Limb (tissue), 2 donors: ENCODE measurements around the gene RHOC.

Source experiments
- DNase-seq, 2 donors: peaks; one replicate each; pipeline ENCODE4 v3.0.0-alpha.2; 2016; ENCODE audit errors: extremely low spot score in 2 of 2

RHOC gene

DNA sequence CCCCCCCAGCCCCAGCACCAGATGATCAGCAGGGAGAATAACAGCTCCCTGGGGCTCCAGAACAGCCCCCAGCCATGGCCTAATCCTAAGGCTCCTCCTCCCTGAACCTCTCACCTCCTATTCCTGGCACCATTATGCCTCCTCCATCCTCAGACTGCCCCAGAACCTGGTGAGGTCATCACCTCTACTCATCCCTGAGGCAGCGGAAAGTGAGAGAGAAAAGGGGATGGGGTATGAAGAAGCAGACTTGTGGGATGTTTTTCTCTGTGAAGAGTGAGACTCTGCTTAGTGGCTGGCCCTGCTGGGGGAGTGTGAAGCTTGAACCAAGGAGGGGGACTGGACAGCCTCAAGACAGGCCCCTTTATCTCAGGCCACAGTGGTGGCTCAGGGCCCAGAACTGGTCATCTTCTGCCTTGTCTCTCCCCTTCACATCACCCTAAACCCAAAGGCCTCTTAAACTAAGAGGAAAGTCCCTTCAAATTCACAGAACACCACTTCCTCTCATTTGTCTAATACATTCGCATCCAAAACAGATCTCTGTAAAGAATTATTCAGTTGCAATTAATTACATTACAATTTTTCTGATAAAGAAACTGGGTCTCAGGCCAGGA, 10.4 kb upstream of the RHOC start:
- no peak for DNase-seq

DNA sequence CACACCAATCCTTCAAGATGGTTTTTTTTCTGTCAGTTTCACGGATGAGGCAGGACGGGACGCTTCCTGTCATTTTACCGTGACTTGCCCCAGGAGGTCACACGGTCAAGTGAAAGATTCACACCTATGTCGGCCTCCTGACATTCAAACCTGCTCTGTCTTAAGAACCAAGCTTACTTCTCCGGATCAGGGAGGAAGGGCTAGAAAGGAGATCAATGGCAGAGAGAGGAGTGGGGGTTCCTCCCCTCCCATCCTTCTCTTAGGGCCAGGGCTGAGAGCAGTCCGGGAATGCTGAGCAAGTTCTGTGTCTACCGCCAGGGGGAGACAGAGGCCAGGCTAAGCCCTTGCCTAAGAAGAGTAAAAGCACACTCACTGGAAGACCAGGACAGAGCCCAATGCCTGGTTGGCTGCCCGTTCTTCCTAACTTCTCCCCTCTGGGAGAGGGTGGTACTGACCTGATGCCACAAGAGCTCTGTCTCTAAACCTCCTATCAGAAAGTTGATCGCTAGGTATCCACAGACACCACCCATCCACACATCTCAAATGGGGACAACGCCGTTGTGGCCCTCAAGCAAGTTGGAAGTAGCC, 9.3 kb upstream of the RHOC start:
- DNase-seq, result peak; percentile 91

DNA sequence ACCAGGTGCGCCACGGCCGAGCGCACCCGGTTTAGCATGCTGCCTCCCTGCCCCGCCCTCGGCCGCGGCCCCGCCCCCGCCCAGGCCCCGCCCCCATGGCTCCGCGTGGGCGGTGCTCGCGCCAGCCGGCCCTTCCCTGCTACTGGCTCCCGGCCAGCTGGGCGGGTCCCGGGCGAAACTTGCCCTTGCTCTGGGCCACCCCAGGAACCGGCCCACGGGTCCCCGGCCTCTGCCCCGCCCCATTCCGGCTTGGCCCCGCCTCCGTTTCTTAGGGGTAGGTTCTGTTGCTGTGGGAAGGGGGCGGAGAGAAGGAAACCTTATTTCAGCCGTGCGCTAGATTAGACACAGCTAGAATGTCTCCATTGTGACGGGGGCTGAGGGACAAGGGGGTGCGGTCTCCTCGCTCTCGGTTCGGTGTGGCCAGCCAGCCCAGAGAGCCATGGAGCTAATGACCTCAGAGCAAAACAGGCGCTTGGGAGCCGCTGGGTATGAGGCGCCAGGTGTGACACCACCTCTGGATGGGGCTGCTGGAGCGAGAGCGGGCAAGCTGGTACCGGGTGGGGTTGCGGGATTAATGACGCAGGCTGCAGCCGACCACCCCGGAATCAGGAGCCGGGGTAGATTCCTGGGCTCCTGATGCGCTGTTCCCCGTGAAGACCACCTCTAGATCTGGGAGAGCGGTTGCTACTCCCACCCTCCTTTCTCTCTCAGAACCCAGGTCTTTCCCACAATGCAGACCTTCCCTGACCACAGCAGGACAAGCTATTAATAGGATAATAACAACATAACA, 8.5 kb upstream of the RHOC start, which contains the start of gene PPM1J:
TSS of gene PPM1J (minus strand) at position 69 of the 790 bp plus-strand sequence. CDS start at position 38, 31 bp downstream.
- peak; percentile 63 to 93 for DNase-seq

DNA sequence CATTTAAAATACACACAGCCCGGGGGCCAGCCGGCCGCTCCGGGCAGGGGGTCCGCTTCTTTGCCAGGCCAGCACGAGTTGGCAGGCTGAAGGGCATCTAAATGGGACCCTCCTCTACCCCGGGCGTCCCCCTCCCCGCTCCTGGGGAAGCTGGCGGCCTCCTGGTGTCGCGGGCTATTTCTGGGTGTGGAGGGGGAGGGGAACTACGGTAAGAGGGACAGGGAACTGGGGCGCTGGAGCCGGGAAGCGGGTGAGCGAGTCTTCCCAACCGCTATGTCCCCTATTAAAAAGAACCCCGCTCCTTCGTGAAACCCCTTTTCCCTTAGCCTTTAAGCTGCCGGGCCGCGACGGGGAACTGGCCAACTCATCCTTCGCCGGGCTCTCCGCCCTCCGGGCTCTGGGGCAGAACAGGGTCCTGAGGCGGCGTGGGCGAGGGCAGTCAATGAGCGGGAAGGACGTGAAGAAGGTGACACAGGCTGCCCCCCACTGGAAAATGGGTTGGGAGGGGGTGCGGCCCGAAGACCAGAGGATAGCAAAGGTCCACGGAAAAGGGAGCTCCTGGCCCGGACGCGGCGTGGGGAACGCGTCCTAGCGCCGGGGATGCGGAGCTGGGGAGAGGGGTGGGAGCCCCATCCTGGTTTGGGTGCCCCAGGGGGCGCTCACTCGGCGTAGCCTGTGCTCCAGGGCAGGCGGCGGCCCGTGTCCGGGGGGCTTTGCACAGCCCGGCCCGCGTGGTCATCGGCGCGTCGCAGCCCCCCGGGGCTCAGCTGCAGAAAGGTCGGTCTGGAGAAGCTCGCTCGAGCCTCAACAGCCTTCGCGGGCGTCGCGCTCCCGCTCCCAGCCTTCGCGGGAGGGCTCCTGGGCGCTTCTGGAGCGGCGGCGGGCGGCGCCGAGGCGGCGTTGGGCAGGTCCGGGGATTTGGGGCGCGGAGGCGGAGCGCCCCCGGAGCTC, 7.7 kb upstream of the RHOC start:
- DNase-seq, result no peak

DNA sequence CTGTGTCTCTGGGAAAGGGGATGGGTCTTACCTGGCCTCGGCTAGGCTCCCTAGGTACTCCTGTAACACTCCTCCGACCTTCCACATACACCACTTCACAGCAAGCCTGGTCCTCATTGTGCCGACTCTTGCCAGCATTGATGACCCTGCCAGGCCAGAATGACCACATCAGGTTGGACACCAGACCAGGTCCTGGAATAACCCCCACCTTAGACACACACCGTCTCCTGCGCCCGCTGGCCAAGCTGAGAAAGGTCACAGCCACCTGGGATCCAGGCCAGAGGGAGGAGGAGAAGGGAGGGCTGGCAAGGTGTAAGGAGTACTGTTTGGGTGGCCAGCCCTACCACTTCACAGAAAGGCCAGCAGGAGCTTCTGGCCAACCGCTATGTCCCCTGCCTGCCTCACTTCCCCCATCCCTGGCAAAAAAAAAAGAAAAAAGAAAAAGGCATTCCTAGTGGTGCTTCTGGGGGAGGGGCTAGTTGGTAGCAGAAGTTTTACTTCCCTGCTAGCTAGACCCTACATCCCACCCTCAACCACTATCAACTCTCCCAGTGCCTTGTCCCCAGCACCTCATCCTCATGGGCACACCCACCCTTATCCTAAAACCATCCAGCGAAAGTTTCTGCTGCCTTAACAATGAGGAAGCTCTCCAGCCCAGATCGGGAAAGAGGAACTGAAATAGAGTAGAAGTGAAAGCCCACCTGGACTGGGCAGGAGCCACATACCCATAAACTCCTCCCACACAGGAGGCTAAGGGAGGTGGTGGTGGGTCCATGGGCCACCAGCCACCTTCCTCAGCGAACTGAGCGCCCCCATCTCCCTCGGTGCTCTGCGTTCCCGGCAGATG, 6.8 kb upstream of the RHOC start:
- DNase-seq, result no peak

DNA sequence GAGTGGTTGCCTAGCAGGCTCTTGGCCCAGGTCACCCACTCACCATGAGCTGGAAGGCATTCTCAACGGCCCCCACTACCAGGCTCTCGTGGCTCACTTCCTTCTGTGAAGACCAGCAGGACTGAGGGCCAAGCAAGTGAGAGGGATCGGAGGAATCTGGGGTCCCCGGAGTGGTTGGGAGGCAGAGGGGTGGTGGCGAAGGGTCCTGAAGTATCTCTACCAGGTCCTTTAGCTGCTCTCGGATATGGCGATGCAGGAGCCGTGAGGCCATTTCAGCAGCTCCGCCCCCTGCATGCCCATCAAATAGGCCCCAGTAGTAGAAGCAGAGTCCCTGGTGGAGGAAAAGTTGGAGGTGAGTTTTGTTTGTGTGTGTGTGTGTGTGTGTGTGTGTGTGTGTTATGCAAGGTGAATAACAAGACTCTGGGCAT, 5.8 kb upstream of the RHOC start:
- DNase-seq, result no peak

DNA sequence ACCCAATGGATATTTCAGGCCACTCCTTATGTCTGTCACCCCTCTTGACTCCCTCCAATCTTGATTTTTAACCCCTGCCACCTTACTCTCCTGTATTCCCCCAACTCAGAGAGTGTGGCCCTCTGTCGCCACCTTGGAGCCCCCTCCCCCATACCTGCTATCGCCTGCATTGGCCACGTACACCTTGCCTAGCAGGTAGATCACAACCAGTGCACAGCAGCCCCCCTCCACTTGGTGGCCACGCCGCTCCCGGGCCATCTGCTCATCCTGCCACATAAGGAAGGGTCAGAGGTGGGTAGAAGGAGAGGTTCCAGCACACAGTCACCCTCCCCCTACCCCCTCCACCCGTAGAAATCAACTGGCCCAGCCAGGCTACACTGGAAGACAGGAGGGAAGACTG, 5.3 kb upstream of the RHOC start:
- DNase-seq, result no peak

DNA sequence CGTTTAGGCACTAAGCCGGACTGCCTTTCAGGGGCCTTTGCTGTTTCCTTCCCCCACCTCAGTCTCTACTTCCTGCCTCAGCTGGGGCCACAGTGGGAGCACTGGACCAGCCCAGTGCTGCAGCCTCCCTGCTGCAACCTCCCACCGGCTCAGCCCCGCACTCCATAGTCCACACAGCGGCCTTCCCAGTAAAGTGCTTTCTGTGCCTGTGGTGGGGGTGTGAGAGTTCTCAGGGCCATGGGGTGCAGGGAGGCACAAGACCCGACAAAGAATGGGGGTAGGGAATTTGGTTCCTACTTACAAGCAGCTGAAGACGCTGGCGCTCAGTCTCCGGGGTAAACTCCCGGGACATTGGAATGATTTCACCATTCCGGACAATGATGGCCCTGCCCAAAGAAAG, 4.7 kb upstream of the RHOC start:
- DNase-seq, result no peak

DNA sequence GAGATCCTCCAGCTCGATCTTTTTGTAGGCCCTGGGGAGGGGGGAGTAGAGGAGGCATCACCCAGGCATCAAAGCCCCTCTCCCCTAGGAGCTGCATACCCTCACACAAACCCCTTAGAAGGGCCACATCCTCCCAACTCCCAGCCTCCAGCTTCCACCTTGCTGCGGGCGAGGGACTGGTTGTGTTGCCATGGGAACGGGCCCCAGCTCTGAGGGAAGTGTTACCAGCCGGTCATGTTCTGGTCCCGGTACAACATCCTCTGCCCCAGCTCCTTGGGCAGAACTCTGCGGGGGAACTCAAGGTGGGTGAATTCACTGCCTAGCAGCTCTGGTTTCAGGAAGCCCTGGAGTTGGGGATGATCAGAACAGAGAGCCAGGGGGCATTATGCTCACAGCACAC, 4.1 kb upstream of the RHOC start:
- no peak for DNase-seq

DNA sequence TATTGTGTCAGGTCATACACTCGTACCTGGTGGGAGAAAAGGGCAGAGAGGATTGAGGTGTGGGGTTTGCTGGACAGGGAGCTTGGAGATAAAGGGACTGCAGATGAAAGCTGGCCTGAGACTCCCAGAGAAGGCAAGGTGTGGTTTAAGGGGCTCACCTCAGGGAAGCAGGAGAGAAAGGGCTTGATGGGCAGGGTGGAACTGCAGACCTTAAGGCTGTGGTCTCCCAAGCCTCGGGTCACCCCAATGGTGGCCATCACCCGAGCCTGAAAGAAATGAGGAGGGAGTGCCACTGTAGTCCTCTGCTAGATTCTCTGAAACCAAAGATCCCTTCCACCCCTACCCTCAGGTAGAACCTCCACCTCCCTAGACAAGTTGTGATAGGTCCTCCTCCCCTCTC, 3.7 kb upstream of the RHOC start:
- no peak for DNase-seq

DNA sequence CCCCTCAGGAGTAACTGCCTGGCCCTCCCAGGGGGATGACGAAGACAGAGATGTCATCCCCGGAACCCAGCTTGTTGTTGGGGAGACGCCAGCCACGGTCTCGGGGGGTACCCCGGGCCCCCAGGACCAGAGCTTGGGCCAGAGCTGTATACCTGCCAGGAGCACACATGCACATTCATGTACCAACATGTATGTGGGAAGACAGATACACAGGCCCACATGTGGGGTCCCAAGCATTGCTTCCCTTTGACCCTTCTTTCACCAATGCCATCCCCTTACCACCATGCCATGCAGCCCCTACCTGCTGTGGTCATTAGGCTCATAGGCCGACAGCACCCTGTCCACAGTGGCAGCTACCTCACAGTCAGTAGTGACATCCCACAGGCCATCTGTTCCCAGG, 3.2 kb upstream of the RHOC start:
- DNase-seq, result no peak

DNA sequence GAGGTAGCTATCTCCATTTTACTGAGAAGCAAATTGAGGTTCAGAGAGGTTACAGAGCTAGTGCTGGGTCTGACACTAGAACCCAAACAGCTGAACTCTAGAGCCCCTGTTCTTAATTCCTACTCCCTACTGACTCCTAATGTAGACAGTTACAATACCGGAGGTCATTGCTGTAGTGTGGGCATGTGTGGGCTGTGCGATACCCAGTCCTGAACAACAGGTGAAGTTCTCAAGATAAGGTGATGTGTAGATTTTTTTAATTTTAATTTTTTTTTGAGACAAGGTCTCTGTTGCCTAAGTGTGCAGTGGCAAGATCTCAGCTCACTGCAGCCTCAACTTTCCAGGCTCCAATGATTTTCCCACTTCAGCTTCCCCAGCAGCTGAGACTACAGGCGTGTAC, 1.6 kb upstream of the RHOC start:
- DNase-seq, result no peak

DNA sequence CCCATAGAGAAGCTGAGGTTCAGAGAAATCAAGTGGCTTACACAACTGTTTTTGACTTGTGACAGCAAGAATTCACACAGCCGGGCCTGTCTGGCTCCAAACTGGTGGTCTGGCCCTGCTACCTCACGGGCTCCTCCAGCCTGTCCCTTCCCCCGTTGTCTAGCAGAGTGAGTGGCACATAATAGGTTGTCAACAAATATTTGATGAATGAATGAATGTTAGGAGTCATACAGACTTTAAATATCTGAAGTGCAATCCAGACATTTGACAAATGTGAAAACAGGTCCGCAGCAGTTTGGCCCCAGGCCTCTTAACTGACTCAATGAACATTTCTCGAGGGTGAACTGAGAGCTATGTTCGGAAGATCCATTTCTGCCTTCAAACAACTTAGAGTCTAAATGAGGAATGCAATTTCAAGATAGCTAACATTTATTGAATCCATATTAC, 1.1 kb upstream of the RHOC start:
- DNase-seq, result no peak

DNA sequence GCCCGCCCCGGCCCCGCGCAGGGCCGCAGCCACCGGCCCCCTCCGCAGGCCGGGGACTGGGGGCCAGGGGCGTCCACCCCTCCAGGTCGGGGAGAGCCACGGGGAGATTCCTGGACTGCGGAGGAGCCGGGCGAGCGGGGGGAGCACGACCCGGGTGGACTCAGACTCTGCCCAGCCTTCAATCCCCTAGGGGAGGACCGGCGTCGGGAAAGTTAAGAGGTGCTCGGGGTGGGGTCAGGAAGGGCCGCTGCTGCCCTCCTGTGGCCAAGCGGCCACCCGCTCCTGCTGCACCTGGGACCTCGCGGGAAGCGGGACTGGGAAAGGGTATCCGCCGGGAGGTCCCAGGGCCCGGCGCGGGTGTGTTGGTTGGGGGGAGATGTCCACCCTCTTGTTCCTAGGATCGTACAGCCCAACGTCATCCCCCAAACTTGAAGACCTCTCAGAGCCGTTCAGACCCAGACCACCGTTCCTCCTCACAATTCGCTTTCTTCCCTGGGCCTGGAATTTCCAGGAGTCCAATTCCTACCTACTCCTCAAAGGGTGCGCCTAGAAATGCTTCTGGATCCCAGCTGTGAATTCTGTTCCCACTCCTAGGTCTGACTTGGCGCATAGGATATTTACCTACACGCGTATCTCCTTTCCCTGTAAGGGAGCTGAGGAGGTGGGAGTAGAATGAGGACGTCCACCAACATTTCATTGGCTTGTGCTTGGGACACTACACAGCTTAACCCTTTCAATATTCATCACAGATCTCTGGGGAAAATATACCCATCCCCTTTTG, 484 bp upstream of the RHOC start:
- peak; percentile 75 to 91 for DNase-seq

DNA sequence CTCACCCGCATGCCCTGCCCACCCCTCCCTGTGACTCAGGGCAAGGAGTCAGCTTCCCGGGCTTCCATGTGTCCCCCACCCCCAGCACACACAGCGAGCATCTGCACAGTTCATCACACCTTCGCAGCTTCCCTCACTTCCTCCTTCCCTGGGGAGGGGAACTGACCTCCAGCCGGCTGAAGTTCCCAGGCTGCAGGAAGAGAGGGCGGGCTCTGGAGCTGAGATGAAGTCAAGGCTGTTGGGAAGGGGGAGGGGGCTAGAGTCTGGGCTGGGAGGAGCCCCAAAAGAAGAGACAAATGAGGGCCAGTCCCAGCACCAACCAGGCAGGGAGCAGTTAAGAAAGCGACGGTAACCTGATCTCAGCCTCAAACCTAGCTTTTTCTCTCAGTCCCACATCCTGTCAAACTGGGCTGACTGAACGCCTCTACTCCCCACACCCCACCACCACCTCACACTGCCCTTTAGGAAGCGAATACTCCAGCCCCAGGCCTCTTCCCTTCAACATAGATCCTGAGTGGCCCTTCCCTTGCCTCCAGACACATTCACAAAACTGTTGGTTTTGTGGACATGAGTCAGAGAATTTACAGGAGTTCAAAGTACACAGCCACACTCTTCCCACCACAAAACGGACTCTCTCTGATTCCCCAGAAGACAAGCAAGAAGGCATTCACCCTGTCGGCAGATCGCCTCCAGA, 1.8 kb downstream of the RHOC start:
- peak; percentile 86 to 93 for DNase-seq

DNA sequence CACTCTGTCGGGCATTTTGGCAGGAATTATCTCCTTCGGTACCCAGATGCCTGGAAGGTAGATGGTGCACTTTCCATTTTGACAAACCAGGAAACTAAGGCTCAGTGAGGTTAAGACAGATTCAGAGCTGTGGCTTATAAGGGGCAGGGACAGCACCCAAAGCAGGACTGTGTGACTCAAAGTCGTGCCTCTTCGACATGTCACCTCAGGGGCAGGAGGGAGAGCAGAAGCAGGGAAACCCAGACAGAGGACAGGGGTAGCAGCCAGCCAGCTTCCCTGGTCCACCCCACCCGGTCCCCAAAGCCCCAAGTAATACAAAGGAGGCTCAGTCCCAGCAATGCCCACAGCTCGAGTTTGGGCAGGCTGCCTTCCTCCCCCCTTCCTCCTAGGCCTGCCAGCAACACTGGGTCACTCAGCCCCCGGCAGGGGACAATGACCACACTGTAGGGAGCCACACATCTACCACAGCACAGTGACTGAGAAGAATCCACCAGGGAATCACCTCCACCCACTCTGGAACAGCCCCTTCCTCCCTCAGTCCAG, 2.5 kb downstream of the RHOC start:
- DNase-seq, result no peak

DNA sequence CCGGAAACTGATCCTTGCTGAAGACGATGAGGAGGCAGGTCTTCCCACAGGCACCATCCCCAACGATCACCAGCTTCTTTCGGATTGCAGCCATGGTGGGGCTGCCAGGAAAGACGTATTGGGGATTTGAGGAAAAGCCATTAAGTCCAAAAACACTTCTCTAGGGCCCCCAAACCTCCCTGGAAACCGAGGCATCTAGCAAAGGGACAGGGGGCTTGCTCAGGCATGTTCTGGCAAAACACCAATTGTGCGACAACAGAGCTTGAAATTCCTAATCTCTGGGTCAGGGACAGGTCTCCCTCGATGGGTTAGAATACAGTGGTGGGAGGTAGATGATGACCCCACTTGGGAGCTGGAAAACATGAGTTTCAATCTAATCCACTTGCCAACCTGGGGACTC, 3.2 kb downstream of the RHOC start:
- DNase-seq, result no peak

DNA sequence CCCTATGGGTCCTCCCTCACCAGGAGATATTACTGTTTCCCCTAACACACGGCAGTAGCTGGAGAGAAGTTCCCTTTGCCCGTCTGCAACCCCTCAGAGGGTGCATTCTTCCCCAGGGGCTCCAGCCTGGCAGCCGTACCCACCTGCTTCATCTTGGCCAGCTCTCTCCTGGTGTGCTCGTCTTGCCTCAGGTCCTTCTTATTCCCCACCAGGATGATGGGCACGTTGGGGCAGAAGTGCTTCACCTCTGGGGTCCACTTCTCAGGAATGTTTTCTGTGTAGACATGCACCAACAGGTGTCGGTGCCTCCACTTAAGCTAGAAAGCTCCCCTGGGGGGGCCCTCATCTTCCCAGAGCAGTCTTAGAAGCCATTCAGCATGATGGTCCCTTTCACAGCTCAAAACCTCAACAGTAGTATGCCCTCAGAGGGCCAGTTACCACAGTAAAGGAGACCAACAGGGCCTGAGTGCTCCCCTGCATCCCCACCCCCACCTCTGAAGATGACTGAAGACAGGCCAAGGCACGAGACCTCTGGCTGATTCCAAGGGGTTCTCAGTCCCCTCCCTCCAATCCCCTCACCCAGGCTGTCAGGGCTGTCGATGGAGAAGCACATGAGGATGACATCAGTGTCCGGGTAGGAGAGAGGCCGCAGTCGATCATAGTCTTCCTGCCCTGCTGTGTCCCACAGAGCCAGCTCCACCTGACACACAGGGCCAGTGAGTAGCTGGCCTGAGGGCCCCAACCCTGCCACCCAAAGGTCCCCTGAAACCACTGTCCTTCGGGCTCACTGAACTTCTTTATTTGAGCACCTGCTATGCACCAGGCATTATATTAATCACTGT, 4.3 kb downstream of the RHOC start:
- no peak for DNase-seq
